ENCODE measurements around the gene SNX6. TPM values are rescaled to one million over a fixed set of nuclear protein-coding genes. Genes with fewer than 3 reads are reported as not detected.

Gene SNX6
- total and polyA plus RNA-seq, 2 experiments from 2014 or later, result 59.9 to 207 TPM

DNA sequence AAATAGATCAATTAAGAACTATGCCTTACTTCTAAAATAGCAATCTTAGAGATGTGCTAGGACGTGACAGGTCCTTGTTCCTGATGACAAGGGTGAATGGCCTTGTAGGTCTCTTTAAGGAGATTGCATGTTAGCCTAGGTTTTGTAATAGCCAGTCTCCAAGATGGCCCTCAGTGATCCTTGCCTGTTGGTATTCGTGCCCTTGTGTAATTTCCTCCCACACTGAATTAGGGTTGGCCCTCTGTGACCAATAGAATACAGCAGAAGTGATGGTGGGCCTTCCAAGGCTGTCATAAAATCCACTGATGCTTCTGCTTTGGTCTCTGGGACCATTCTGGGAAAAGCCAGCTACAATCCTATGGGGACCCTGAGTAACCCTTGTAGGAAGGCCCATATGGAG lies 38.2 kb upstream of the SNX6 start:
- Histone ChIP-seq H3K36me3 (replicated peaks; ENCODE audit: insufficient read depth, low read depth) (no peaks in the 10 kb centered on the region), H2AFZ (no peak overlapping the region), H4K20me1 (ENCODE audit: insufficient read depth, poor library complexity, severe bottlenecking) (no peaks in the 10 kb centered on the region), H3K27ac (no peak overlapping the region), H3K9me2 (replicated peaks; ENCODE audit: insufficient read depth) (no peaks in the 10 kb centered on the region), H3K79me2 (no peaks in the 10 kb centered on the region), H3K4me3 (no peak overlapping the region), H3K4me2 (no peak overlapping the region), H3K9me3 (ENCODE audit: low read depth) (no peaks in the 10 kb centered on the region), H3K27me3 (no peaks in the 10 kb centered on the region), H3K4me1 (ENCODE audit: insufficient read depth) (no peaks in the 10 kb centered on the region)
- 89% methylated on average over 2 of the region's 2 CpGs for WGBS (ENCODE audit: low lambda C conversion rate, missing lambda C conversion rate)
- no peak for DNase-seq (ENCODE audit: low spot score)
- TF ChIP-seq EZH2 (IDR thresholded peaks at IDR 0.05; ENCODE audit: borderline replicate concordance), result no peak
- TF ChIP-seq EZH2phosphoT487 (IDR thresholded peaks at IDR 0.05; ENCODE audit: low read depth, severe bottlenecking, unreplicated experiment), result no peak
- TF ChIP-seq, protein P1, sequence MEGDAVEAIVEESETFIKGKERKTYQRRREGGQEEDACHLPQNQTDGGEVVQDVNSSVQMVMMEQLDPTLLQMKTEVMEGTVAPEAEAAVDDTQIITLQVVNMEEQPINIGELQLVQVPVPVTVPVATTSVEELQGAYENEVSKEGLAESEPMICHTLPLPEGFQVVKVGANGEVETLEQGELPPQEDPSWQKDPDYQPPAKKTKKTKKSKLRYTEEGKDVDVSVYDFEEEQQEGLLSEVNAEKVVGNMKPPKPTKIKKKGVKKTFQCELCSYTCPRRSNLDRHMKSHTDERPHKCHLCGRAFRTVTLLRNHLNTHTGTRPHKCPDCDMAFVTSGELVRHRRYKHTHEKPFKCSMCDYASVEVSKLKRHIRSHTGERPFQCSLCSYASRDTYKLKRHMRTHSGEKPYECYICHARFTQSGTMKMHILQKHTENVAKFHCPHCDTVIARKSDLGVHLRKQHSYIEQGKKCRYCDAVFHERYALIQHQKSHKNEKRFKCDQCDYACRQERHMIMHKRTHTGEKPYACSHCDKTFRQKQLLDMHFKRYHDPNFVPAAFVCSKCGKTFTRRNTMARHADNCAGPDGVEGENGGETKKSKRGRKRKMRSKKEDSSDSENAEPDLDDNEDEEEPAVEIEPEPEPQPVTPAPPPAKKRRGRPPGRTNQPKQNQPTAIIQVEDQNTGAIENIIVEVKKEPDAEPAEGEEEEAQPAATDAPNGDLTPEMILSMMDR (IDR thresholded peaks at IDR 0.05; ENCODE audit: poor library complexity), result no peak

DNA sequence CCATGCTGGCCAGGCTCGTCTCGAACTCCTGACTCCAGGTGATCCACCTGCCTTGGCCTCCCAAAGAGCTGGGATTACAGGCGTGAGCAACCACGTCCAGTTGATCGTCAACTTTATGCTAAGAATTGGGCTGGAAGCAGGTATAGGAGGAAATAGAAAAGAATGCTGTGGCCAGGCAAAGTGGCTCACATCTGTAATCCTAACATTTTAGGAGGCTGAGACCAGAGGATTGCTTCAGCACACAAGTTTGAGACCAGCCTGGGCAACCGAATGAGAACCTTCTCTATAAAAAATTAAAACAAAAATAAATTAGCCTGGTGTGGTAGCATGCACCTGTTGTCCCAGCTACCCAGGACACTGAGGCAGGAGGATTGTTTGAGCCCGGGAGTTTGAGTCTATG lies 37.1 kb upstream of the SNX6 start:
- no peak overlapping the region for H2AFZ ChIP-seq
- no peaks in the 10 kb centered on the region for H4K20me1 ChIP-seq (ENCODE audit: insufficient read depth, poor library complexity, severe bottlenecking)
- no peaks in the 10 kb centered on the region for H3K9me2 ChIP-seq (replicated peaks; ENCODE audit: insufficient read depth)
- 93% methylated on average over 7 of the region's 7 CpGs for WGBS (ENCODE audit: low lambda C conversion rate, missing lambda C conversion rate)
- H3K4me1 ChIP-seq (ENCODE audit: insufficient read depth), result no peaks in the 10 kb centered on the region
- no peak overlapping the region for H3K4me3 ChIP-seq
- no peaks in the 10 kb centered on the region for H3K36me3 ChIP-seq (replicated peaks; ENCODE audit: insufficient read depth, low read depth)
- DNase-seq (ENCODE audit: low spot score), result no peak
- no peaks in the 10 kb centered on the region for H3K79me2 ChIP-seq
- no peaks in the 10 kb centered on the region for H3K27me3 ChIP-seq
- TF ChIP-seq EZH2 (IDR thresholded peaks at IDR 0.05; ENCODE audit: borderline replicate concordance) (no peak), EZH2phosphoT487 (IDR thresholded peaks at IDR 0.05; ENCODE audit: low read depth, severe bottlenecking, unreplicated experiment) (no peak)
- TF ChIP-seq, protein P1 (IDR thresholded peaks at IDR 0.05; ENCODE audit: poor library complexity), result no peak
- H3K9me3 ChIP-seq (ENCODE audit: low read depth), result no peaks in the 10 kb centered on the region
- no peak overlapping the region for H3K4me2 ChIP-seq
- H3K27ac ChIP-seq, result no peak overlapping the region

DNA sequence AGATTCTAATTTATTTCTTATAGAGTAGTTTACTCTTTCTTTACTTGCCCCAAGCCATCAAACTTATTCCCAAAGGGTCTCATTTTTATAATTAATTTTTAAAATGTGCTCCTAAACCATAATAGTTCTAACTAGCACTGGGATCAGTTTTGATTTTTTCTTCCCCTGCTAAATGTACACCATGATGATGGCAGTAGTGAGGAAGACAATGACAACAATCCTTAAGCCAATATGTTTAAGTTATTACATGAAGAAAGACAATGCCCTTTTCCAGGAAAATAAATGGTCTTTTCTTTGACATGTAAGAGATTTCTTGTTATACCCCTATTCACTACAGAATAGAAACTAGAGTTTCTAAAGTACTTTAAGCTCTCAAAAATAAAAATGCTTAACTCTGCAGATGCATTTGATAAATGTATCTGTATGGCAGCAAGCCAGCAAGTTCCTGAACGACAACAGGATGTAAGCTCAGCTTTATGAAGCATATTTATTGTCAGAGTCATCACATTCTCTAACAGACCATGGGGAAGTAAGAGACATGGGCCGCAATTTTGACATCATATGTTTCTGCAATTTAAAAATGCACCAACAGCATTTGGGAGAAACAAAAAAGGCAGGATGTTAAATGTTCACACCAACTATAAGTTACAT lies 36.0 kb upstream of the SNX6 start:
- no peak overlapping the region for H3K4me2 ChIP-seq
- no peaks in the 10 kb centered on the region for H4K20me1 ChIP-seq (ENCODE audit: insufficient read depth, poor library complexity, severe bottlenecking)
- no peaks in the 10 kb centered on the region for H3K9me3 ChIP-seq (ENCODE audit: low read depth)
- peak; percentile 43 for DNase-seq (ENCODE audit: low spot score)
- no peaks in the 10 kb centered on the region for H3K4me1 ChIP-seq (ENCODE audit: insufficient read depth)
- no peaks in the 10 kb centered on the region for H3K27me3 ChIP-seq
- H3K36me3 ChIP-seq (replicated peaks; ENCODE audit: insufficient read depth, low read depth), result no peaks in the 10 kb centered on the region
- H2AFZ ChIP-seq, result no peak overlapping the region
- 45% methylated on average over 2 of the region's 2 CpGs for WGBS (ENCODE audit: low lambda C conversion rate, missing lambda C conversion rate)
- no peaks in the 10 kb centered on the region for H3K79me2 ChIP-seq
- H3K9me2 ChIP-seq (replicated peaks; ENCODE audit: insufficient read depth), result no peaks in the 10 kb centered on the region
- no peak overlapping the region for H3K27ac ChIP-seq
- H3K4me3 ChIP-seq, result no peak overlapping the region
- TF ChIP-seq, protein P1 (IDR thresholded peaks at IDR 0.05; ENCODE audit: poor library complexity), result no peak
- TF ChIP-seq EZH2 (IDR thresholded peaks at IDR 0.05; ENCODE audit: borderline replicate concordance) (no peak), EZH2phosphoT487 (IDR thresholded peaks at IDR 0.05; ENCODE audit: low read depth, severe bottlenecking, unreplicated experiment) (no peak)
